Measurements from ENCODE around the gene ANP32B. TPM values are rescaled to one million over a fixed set of nuclear protein-coding genes. Genes with fewer than 3 reads are reported as not detected.

ANP32B gene
- total and polyA plus RNA-seq, 2 experiments from 2014 or later = 13.1 to 114 TPM

DNA sequence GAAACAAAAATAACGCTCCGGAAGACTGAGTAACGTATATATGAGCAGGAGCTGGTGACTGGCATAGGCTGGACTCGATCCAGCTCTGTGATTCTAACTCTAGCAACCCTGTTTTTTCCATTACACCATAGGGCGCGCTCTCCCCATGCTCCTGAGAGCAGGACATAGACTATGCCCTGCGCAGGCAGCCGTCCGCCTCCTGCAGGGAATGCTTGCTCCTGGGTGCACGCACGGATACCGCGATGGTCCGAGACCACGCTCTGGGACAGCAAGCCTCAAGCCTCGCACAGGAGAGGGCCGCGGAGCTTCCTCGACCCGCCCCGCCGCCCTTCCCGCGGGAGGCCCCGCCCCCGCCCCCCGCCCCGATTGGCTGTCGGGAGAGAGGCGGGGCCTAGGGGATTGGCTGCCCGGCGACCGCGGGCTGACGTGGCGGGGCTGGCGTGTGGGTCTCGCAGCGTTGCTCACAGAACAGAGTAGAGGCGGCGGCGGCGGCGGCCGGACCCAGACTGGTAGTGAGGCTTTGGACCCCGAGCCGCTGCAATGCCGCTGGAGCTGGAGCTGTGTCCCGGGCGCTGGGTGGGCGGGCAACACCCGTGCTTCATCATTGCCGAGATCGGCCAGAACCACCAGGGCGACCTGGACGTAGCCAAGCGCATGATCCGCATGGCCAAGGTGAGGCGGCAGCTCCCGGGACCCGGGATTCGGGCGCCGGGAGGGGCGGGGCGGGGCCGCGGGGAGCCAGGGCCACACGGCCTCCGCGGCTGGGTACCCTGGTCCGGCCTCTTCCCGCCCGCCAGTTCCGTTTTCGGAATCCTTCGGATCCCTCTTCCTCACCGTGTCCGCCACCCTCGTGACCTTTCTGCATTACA, 73.4 kb downstream of the ANP32B start, which contains the start of gene NANS (continued):
- TF ChIP-seq, protein P1, sequence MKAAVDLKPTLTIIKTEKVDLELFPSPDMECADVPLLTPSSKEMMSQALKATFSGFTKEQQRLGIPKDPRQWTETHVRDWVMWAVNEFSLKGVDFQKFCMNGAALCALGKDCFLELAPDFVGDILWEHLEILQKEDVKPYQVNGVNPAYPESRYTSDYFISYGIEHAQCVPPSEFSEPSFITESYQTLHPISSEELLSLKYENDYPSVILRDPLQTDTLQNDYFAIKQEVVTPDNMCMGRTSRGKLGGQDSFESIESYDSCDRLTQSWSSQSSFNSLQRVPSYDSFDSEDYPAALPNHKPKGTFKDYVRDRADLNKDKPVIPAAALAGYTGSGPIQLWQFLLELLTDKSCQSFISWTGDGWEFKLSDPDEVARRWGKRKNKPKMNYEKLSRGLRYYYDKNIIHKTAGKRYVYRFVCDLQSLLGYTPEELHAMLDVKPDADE (IDR thresholded peaks at IDR 0.05) = no peak
- no peak for TF ChIP-seq NANOG (IDR thresholded peaks at IDR 0.05; ENCODE audit: borderline replicate concordance)
- no peak for TF ChIP-seq REST (IDR thresholded peaks at IDR 0.05; ENCODE audit: unreplicated experiment)
- TF ChIP-seq, protein P2, sequence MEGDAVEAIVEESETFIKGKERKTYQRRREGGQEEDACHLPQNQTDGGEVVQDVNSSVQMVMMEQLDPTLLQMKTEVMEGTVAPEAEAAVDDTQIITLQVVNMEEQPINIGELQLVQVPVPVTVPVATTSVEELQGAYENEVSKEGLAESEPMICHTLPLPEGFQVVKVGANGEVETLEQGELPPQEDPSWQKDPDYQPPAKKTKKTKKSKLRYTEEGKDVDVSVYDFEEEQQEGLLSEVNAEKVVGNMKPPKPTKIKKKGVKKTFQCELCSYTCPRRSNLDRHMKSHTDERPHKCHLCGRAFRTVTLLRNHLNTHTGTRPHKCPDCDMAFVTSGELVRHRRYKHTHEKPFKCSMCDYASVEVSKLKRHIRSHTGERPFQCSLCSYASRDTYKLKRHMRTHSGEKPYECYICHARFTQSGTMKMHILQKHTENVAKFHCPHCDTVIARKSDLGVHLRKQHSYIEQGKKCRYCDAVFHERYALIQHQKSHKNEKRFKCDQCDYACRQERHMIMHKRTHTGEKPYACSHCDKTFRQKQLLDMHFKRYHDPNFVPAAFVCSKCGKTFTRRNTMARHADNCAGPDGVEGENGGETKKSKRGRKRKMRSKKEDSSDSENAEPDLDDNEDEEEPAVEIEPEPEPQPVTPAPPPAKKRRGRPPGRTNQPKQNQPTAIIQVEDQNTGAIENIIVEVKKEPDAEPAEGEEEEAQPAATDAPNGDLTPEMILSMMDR (conservative IDR thresholded peaks at IDR 0.05; ENCODE audit: low read depth in 2 of 2) = peak in 1 of 2 experiments; percentile 20; a peak in 1 of 4 replicates
- TF ChIP-seq CREB1 (CRISPR knock-in tag; IDR thresholded peaks at IDR 0.05; ENCODE audit: low read depth) = peak; percentile 59
- TF ChIP-seq ZNF331 (CRISPR knock-in tag; IDR thresholded peaks at IDR 0.05; ENCODE audit: low read depth) = no peak
- TF ChIP-seq JUNB (IDR thresholded peaks at IDR 0.05; ENCODE audit: unreplicated experiment) = no peak

DNA sequence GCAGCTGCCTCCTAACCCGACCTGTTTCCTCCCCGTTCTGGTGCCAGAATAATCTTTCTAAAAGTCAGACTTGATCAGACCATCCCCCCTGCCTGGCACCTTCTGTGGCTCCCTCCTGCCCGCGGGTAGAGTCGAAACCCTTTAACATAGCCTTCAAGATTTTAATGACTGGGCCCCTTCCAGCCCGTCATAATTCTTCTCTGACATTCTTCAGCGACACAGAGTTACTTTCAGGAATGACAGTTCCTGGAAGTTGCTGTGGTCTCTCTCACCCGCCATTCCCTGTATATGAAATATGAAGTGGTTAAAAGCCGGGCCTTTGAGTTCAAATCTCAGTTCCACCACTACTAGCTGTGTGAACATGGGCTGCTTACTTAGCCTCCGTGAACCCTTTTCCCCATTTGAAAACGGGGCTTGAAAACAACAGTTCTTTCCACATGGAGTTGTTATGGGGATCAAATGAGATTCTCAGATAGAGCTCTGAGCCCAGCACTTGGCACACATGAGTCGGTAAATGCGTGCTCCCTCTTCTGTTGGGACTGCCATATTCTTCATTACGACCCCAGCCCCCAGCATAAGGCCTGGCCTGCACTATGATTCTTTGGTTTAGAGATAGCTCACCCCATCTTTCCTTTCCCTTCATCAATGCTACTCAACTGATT, 74.1 kb downstream of the ANP32B start:
- H3K9me3 Mint-ChIP-seq = peaks cover 3% of the 10 kb centered on the region; the same call in 1 of the 3 replicates
- Histone ChIP-seq H3K36me3 (ENCODE audit: insufficient read depth) (no peaks in the 10 kb centered on the region), H3K27ac (ENCODE audit: low read depth) (no peak overlapping the region), H3K9me2 (ENCODE audit: insufficient read depth) (no peaks in the 10 kb centered on the region), H3K4me3 (peak overlapping the region; percentile 73), H3K4me1 (ENCODE audit: insufficient read depth) (peaks cover 5% of the 10 kb centered on the region; the same call in 1 of the 2 replicates), H4K20me1 (replicated peaks; ENCODE audit: insufficient read depth) (peaks cover 6% of the 10 kb centered on the region), H3K27me3 (ENCODE audit: insufficient read depth) (no peaks in the 10 kb centered on the region), H3F3A (replicated peaks; ENCODE audit: low read depth) (0 out of 2 replicates have a peak, but pooled peaks cover 5% of the 10 kb centered on the region), H2AFZ (peak overlapping the region; percentile 87; the same call in 1 of the 2 replicates), H3K4me2 (peak overlapping the region; percentile 86), H3K79me2 (replicated peaks; ENCODE audit: insufficient read depth) (peaks cover 14% of the 10 kb centered on the region)
- H3K27ac Mint-ChIP-seq = peak overlapping the region; percentile 70
- no peak; the same call in 2 of the 3 replicates for ATAC-seq
- TF ChIP-seq POLR2AphosphoS5 (IDR thresholded peaks at IDR 0.05; ENCODE audit: low read depth) = no peak
- TF ChIP-seq, protein P2 (conservative IDR thresholded peaks at IDR 0.05; ENCODE audit: low read depth in 2 of 2) = no peak
- no peak for TF ChIP-seq STAT1 (IDR thresholded peaks at IDR 0.05; ENCODE audit: unreplicated experiment)
- no peak for TF ChIP-seq JUNB (IDR thresholded peaks at IDR 0.05; ENCODE audit: unreplicated experiment)
- no peak for TF ChIP-seq ZNF114 (CRISPR knock-in tag; IDR thresholded peaks at IDR 0.05)
- TF ChIP-seq, protein P1 (IDR thresholded peaks at IDR 0.05) = no peak
- no peaks in the 10 kb centered on the region; the same call in 2 of the 3 replicates for H3K4me1 Mint-ChIP-seq
- H3K36me3 Mint-ChIP-seq (ENCODE audit: low read depth) = peaks cover 10% of the 10 kb centered on the region
- peak overlapping the region; percentile 93 for H3K4me3 Mint-ChIP-seq
- peak; percentile 30 for DNase-seq (ENCODE audit: low spot score)
- H3K27me3 Mint-ChIP-seq (ENCODE audit: insufficient read depth, low read depth, poor library complexity) = peaks cover 9% of the 10 kb centered on the region

Data from GM23338 (cell line).